Activated CD4-positive, alpha-beta T cell treated with anti-CD3 and anti-CD28 coated beads for 36 hours (primary cell): Measurements from ENCODE around the gene CD248. TPM values are rescaled to one million over a fixed set of nuclear protein-coding genes. Genes with fewer than 3 reads are reported as not detected.
A peak's percentile ranks its signal among the peaks of the same experiment; 100 is the strongest.
"Not testable (repeated sequence)": the region's sequence is repeated elsewhere in the genome, so short reads cannot be mapped to it uniquely, and the experiment has no call there.

Source experiments
- ATAC-seq: fragments of 200-7000 bp; cut with Tn5 transposase; one replicate; pipeline ENCODE4 v1.10.0; 2021; ENCODE audit warnings: mild to moderate bottlenecking, moderate library complexity
- CTCF ChIA-PET: fragments of 350-600 bp; sonication (Branson Sonifier 250); formaldehyde crosslinking; loops from one replicate; lab custom pipeline; 2021; ENCODE audit warnings: antibody characterized with exemption; lab: Charles Lee
- POLR2A ChIA-PET: fragments of 350-600 bp; sonication (Branson Sonifier 250); formaldehyde crosslinking; loops from one replicate; lab custom pipeline; 2021; ENCODE audit warnings: antibody characterized with exemption, inconsistent platforms; lab: Charles Lee
- DNase-seq: peaks from one replicate; pipeline ENCODE4 v3.0.0-alpha.2; 2020
- H3K27ac Mint-ChIP-seq: one replicate; pipeline ENCODE4 v1.8.0; 2021; ENCODE audit warnings: mixed read lengths
- H3K27me3 Mint-ChIP-seq: one replicate; pipeline ENCODE4 v1.8.0; 2021; ENCODE audit warnings: mixed read lengths
- H3K36me3 Mint-ChIP-seq: one replicate; pipeline ENCODE4 v1.8.0; 2021; ENCODE audit warnings: low read depth, mixed read lengths
- H3K4me1 Mint-ChIP-seq: one replicate; pipeline ENCODE4 v1.8.0; 2021; ENCODE audit warnings: mixed read lengths
- H3K4me3 Mint-ChIP-seq: one replicate; pipeline ENCODE4 v1.8.0; 2021; ENCODE audit warnings: mild to moderate bottlenecking, moderate library complexity, mixed read lengths
- H3K9me3 Mint-ChIP-seq: one replicate; pipeline ENCODE4 v1.8.0; 2021; ENCODE audit warnings: low read depth, mixed read lengths
- intact Hi-C, 2 experiments: fragments of 100-400 bp; cut with DNase I in 1 of 2; cut with micrococcal nuclease in 1 of 2; formaldehyde crosslinking; loops; one replicate each; pipeline versions ENCODE4 v1.14.2 to v1.15.1; 2022 to 2024; cut with DNase I, micrococcal nuclease
- total RNA-seq, 2 experiments: library from RNA; stranded (reverse); gene quantifications; one replicate each; pipeline ENCODE4 v1.2.3, GENCODE V29; 2021

CD248 gene
- total RNA-seq, 2 experiments from 2014 or later = 0.23 to 0.26 TPM

GRCh38 chr11:66350560-66351235, 33.9 kb upstream of the CD248 start:
- POLR2A ChIA-PET, H3K4me3 Mint-ChIP-seq, H3K27ac Mint-ChIP-seq, H3K9me3 Mint-ChIP-seq, intact Hi-C loops, H3K27me3 Mint-ChIP-seq, H3K36me3 Mint-ChIP-seq, ATAC-seq: not testable (repeated sequence)
- H3K4me1 Mint-ChIP-seq = peaks cover 18% of the 10 kb centered on the region
- peak; percentile 2 for DNase-seq
- CTCF ChIA-PET = interaction anchor here (1.0 to 5.0 kb wide), 4 partner anchors 14 to 67 kb away, joined by 3 to 20 read pairs (median 4); partner anchors contain the start of gene SLC29A2

GRCh38 chr11:66349084-66349386, 32.2 kb upstream of the CD248 start:
- H3K9me3 Mint-ChIP-seq = no peaks in the 10 kb centered on the region
- ATAC-seq (no peak), DNase-seq (no peak)
- H3K27ac Mint-ChIP-seq = no peak overlapping the region
- peaks cover 7% of the 10 kb centered on the region for H3K36me3 Mint-ChIP-seq
- POLR2A ChIA-PET = no interaction called here
- H3K4me1 Mint-ChIP-seq = peaks cover 28% of the 10 kb centered on the region
- H3K4me3 Mint-ChIP-seq = peak overlapping the region; percentile 85
- peaks cover 3% of the 10 kb centered on the region for H3K27me3 Mint-ChIP-seq
- CTCF ChIA-PET = interaction anchor here (0.6 to 5.0 kb wide), 2 partner anchors 15 to 40 kb away, joined by 3 to 20 read pairs; no protein-coding TSS in a partner anchor
- intact Hi-C loops = loop anchor here in 1 of 2 experiments (5.0 kb wide), 2 partner anchors 277 to 328 kb away; partner anchors contain the start of genes PACS1 and RBM4B

GRCh38 chr11:66347425-66348276, 30.8 kb upstream of the CD248 start, which contains the start of gene B4GAT1:
TSS of gene B4GAT1 (minus strand) at chr11:66347629. CDS start at chr11:66347545, 84 bp downstream.
- DNase-seq (peak; percentile 93), ATAC-seq (peak; percentile 63)
- H3K36me3 Mint-ChIP-seq = peaks cover 10% of the 10 kb centered on the region
- H3K27ac Mint-ChIP-seq = peak within 1 kb of the TSS; percentile 90
- no peaks in the 10 kb centered on the region for H3K9me3 Mint-ChIP-seq
- intact Hi-C loops = loop anchor here (1.0 to 5.0 kb wide), 6 partner anchors 35 to 771 kb away; partner anchors contain the start of genes CCDC87 (in 1 of the 2), CCS (in 1 of the 2), KDM2A (in 1 of the 2) and PACS1 (in 1 of the 2)
- POLR2A ChIA-PET = interaction anchor here (0.6 to 1.1 kb wide), 3 partner anchors 12 to 119 kb away, joined by 3 read pairs; partner anchors contain the start of gene PELI3
- peaks cover 41% of the 10 kb centered on the region for H3K4me1 Mint-ChIP-seq
- CTCF ChIA-PET = interaction anchor here (0.6 to 5.0 kb wide), 7 partner anchors 14 to 488 kb away, joined by 3 to 20 read pairs (median 4); no protein-coding TSS in a partner anchor
- peaks cover 3% of the 10 kb centered on the region for H3K27me3 Mint-ChIP-seq
- H3K4me3 Mint-ChIP-seq = peak within 1 kb of the TSS; percentile 93

- ChIA-PET POLR2A (interaction anchor here (0.6 kb wide), 1 partner anchor 15 kb away, joined by 3 read pairs; no protein-coding TSS in a partner anchor), CTCF (interaction anchor here (0.6 to 5.0 kb wide), 6 partner anchors 18 to 284 kb away, joined by 3 to 20 read pairs (median 8); partner anchors contain the start of gene SLC29A2)
- H3K27ac Mint-ChIP-seq = peak overlapping the region; percentile 80
- H3K36me3 Mint-ChIP-seq = peaks cover 11% of the 10 kb centered on the region
- peak overlapping the region; percentile 93 for H3K4me3 Mint-ChIP-seq
- H3K9me3 Mint-ChIP-seq = no peaks in the 10 kb centered on the region
- no peak for ATAC-seq
- H3K27me3 Mint-ChIP-seq = peaks cover 3% of the 10 kb centered on the region
- H3K4me1 Mint-ChIP-seq = peaks cover 42% of the 10 kb centered on the region
- no peak for DNase-seq
- intact Hi-C loops = loop anchor here (1.0 to 5.0 kb wide), 5 partner anchors 34 to 772 kb away; partner anchors contain the start of genes KDM2A (in 1 of the 2), PACS1 (in 1 of the 2), RBM4B (in 1 of the 2) and SF3B2 (in 1 of the 2)
Observed at GRCh38 chr11:66346476-66347424, 29.9 kb upstream of the CD248 start.

- Mint-ChIP-seq H3K27ac (peak overlapping the region; percentile 90), H3K4me1 (peaks cover 45% of the 10 kb centered on the region), H3K9me3 (no peaks in the 10 kb centered on the region), H3K4me3 (peak overlapping the region; percentile 93), H3K36me3 (peaks cover 16% of the 10 kb centered on the region), H3K27me3 (peaks cover 3% of the 10 kb centered on the region)
- ChIA-PET CTCF (interaction anchor here (1.1 to 2.6 kb wide), 8 partner anchors 11 to 486 kb away, joined by 3 to 12 read pairs (median 6); partner anchors contain the start of gene SLC29A2), POLR2A (interaction anchor here (0.8 kb wide), 1 partner anchor 27 kb away, joined by 3 read pairs; the partner anchor contains the start of gene SLC29A2)
- ATAC-seq (peak; percentile 11), DNase-seq (no peak)
- intact Hi-C loops = loop anchor here (1.0 to 5.0 kb wide), 11 partner anchors 9 to 632 kb away; partner anchors contain the start of genes DPP3 (in 1 of the 2), KAT5 (in 1 of the 2), PACS1 (in 1 of the 2) and PELI3 (in 1 of the 2)
Observed at GRCh38 chr11:66345316-66345649, 28.4 kb upstream of the CD248 start.

GRCh38 chr11:66344550-66345315, 27.9 kb upstream of the CD248 start, which contains the start of gene BRMS1:
TSS of gene BRMS1 (minus strand) at chr11:66345104. CDS start at chr11:66342234, 2,870 bp downstream.
- Mint-ChIP-seq H3K4me3 (peak within 1 kb of the TSS; percentile 93), H3K27me3 (peaks cover 3% of the 10 kb centered on the region), H3K36me3 (peaks cover 16% of the 10 kb centered on the region), H3K9me3 (no peaks in the 10 kb centered on the region), H3K4me1 (peaks cover 45% of the 10 kb centered on the region), H3K27ac (peak within 1 kb of the TSS; percentile 90)
- intact Hi-C loops = loop anchor here (1.0 to 5.0 kb wide), 11 partner anchors 8 to 632 kb away; partner anchors contain the start of genes DPP3 (in 1 of the 2), KAT5 (in 1 of the 2), PACS1 (in 1 of the 2) and PELI3 (in 1 of the 2)
- ChIA-PET CTCF (interaction anchor here (0.7 to 3.0 kb wide), 12 partner anchors 9 to 573 kb away, joined by 3 to 12 read pairs (median 4); no protein-coding TSS in a partner anchor), POLR2A (no interaction called here)
- ATAC-seq (peak; percentile 80), DNase-seq (peak; percentile 98)

- ChIA-PET CTCF (interaction anchor here (1.0 to 3.0 kb wide), 5 partner anchors 12 to 59 kb away, joined by 3 to 11 read pairs (median 6); no protein-coding TSS in a partner anchor), POLR2A (no interaction called here)
- H3K36me3 Mint-ChIP-seq = peaks cover 23% of the 10 kb centered on the region
- peaks cover 39% of the 10 kb centered on the region for H3K4me1 Mint-ChIP-seq
- no peak overlapping the region for H3K27ac Mint-ChIP-seq
- no peaks in the 10 kb centered on the region for H3K9me3 Mint-ChIP-seq
- intact Hi-C loops = no loop called here
- H3K27me3 Mint-ChIP-seq = peaks cover 3% of the 10 kb centered on the region
- peak overlapping the region; percentile 93 for H3K4me3 Mint-ChIP-seq
- DNase-seq (no peak), ATAC-seq (no peak)
Observed at GRCh38 chr11:66343176-66343575, 26.3 kb upstream of the CD248 start.

- H3K27me3 Mint-ChIP-seq = no peaks in the 10 kb centered on the region
- peaks cover 26% of the 10 kb centered on the region for H3K36me3 Mint-ChIP-seq
- H3K4me3 Mint-ChIP-seq = no peak overlapping the region
- H3K27ac Mint-ChIP-seq = no peak overlapping the region
- no peak for DNase-seq
- POLR2A ChIA-PET = no interaction called here
- H3K4me1 Mint-ChIP-seq = peaks cover 47% of the 10 kb centered on the region
- no peaks in the 10 kb centered on the region for H3K9me3 Mint-ChIP-seq
- intact Hi-C loops = no loop called here
- CTCF ChIA-PET = interaction anchor here (0.5 to 3.0 kb wide), 4 partner anchors 30 to 381 kb away, joined by 3 to 11 read pairs (median 4); no protein-coding TSS in a partner anchor
- ATAC-seq = no peak
Observed at GRCh38 chr11:66341502-66342126, 24.8 kb upstream of the CD248 start.
